Smooth muscle cell (in vitro differentiated cells): ENCODE measurements around the gene FGF14. TPM values are rescaled to one million over a fixed set of nuclear protein-coding genes. Genes with fewer than 3 reads are reported as not detected.

ENCODE experiments used
- DNase-seq: peaks from one replicate; lab custom pipeline; 2025; ENCODE audit not compliant: unreplicated experiment; lab: John Stamatoyannopoulos, UW
- H2AFZ ChIP-seq: fragments of 200-600 bp; sonication (generic); 2 replicates; pipeline ENCODE4 v1.6.0; 2016; ENCODE audit warnings: antibody characterized with exemption, low read depth, mild to moderate bottlenecking
- H3F3A ChIP-seq: fragments of 200-600 bp; sonication (generic); 2 replicates; pipeline ENCODE4 v1.6.0; 2017; ENCODE audit warnings: antibody characterized with exemption, low read depth
- H3K27ac ChIP-seq: fragments of 200-600 bp; sonication (generic); 2 replicates; pipeline ENCODE4 v1.5.1; 2016; ENCODE audit warnings: low read depth, mild to moderate bottlenecking
- H3K27me3 ChIP-seq: fragments of 200-600 bp; sonication (generic); 2 replicates; pipeline ENCODE4 v1.6.1; 2016; ENCODE audit warnings: low read depth, mild to moderate bottlenecking
- H3K36me3 ChIP-seq: fragments of 200-600 bp; sonication (generic); 2 replicates; pipeline ENCODE4 v1.5.1; 2016; ENCODE audit warnings: low read depth
- H3K4me1 ChIP-seq: fragments of 200-600 bp; sonication (generic); 2 replicates; pipeline ENCODE4 v1.5.1; 2016; ENCODE audit warnings: low read depth
- H3K4me2 ChIP-seq: fragments of 200-600 bp; sonication (generic); 2 replicates; pipeline ENCODE4 v1.6.0; 2016; ENCODE audit warnings: mild to moderate bottlenecking
- H3K4me3 ChIP-seq: fragments of 200-600 bp; sonication (generic); 2 replicates; pipeline ENCODE4 v1.5.1; 2016; ENCODE audit warnings: mild to moderate bottlenecking
- H3K79me2 ChIP-seq: fragments of 200-600 bp; sonication (generic); 2 replicates; pipeline ENCODE4 v1.6.0; 2016; ENCODE audit warnings: low read depth, mild to moderate bottlenecking
- H3K9ac ChIP-seq: fragments of 200-600 bp; sonication (generic); 2 replicates; pipeline ENCODE4 v1.6.0; 2016; ENCODE audit warnings: low read depth
- H3K9me3 ChIP-seq: fragments of 200-600 bp; sonication (generic); replicated peaks from 2 replicates; pipeline ENCODE4 v1.5.1; 2016; ENCODE audit warnings: low read depth
- H4K20me1 ChIP-seq: fragments of 200-600 bp; sonication (generic); 2 replicates; pipeline ENCODE4 v1.6.0; 2016; ENCODE audit warnings: low read depth
- CTCF ChIP-seq: fragments of 200-600 bp; sonication (generic); IDR thresholded peaks from 2 replicates; pipeline ENCODE4 v1.5.1; 2017; ENCODE audit warnings: borderline replicate concordance, mild to moderate bottlenecking, antibody characterized with exemption; ENCODE audit not compliant: insufficient read depth, poor library complexity, severe bottlenecking
- WGBS: methylation state at CpG from one replicate; pipeline ENCODE4 v1.1.7; 2016; ENCODE audit warnings: low lambda C conversion rate; 5-methylcytosine and 5-hydroxymethylcytosine counted together
- polyA plus RNA-seq: library from polyadenylated mRNA; unstranded; fragments of >200 nt; fragmentation: Nextera tagmentation; extraction: Ambion mirVana; gene quantifications from 2 replicates; pipeline ENCODE4 v1.2.1, GENCODE V29; 2016
- total RNA-seq: library from RNA; depleted of rRNA; stranded (reverse); fragments of >200 nt; gene quantifications from 2 replicates; pipeline ENCODE4 v1.2.3, GENCODE V29; 2014

Gene FGF14
- total and polyA plus RNA-seq, 2 experiments from 2014 or later = 0.23 TPM; not detected in 1

- no peaks in the 10 kb centered on the region for H3K79me2 ChIP-seq
- no peak for DNase-seq
- no peak for TF ChIP-seq CTCF
These were observed 360.3 kb downstream of the FGF14 start for GRCh38 chr13:102041544-102041943.

GRCh38 chr13:102040812-102041211 lies 361.0 kb downstream of the FGF14 start:
- Histone ChIP-seq H3K9ac (no peak overlapping the region), H3K27ac (no peak overlapping the region), H3K4me1 (no peaks in the 10 kb centered on the region), H3K27me3 (peaks cover 4% of the 10 kb centered on the region), H3F3A (no peaks in the 10 kb centered on the region), H3K9me3 (no peaks in the 10 kb centered on the region), H4K20me1 (no peaks in the 10 kb centered on the region), H3K4me2 (no peak overlapping the region), H3K79me2 (no peaks in the 10 kb centered on the region), H2AFZ (no peak overlapping the region), H3K36me3 (no peaks in the 10 kb centered on the region), H3K4me3 (no peak overlapping the region)
- WGBS = 61% methylated on average over 2 of the region's 2 CpGs
- no peak for TF ChIP-seq CTCF
- DNase-seq = no peak

More at GRCh38 chr13:102041544-102041943, 360.3 kb downstream of the FGF14 start:
- H3K27me3 ChIP-seq = peaks cover 4% of the 10 kb centered on the region
- no peak overlapping the region for H3K4me2 ChIP-seq
- H2AFZ ChIP-seq = no peak overlapping the region
- no peaks in the 10 kb centered on the region for H3K4me1 ChIP-seq
- H3K4me3 ChIP-seq = no peak overlapping the region
- no peaks in the 10 kb centered on the region for H3K36me3 ChIP-seq
- no peaks in the 10 kb centered on the region for H4K20me1 ChIP-seq
- no peak overlapping the region for H3K9ac ChIP-seq
- no peaks in the 10 kb centered on the region for H3K9me3 ChIP-seq
- H3F3A ChIP-seq = no peaks in the 10 kb centered on the region
- H3K27ac ChIP-seq = no peak overlapping the region

GRCh38 chr13:102039264-102039663 lies 362.6 kb downstream of the FGF14 start:
- WGBS = 81% methylated on average over 7 of the region's 7 CpGs
- Histone ChIP-seq H3K27me3 (peaks cover 4% of the 10 kb centered on the region), H3K79me2 (no peaks in the 10 kb centered on the region), H3K4me3 (no peak overlapping the region), H3K36me3 (no peaks in the 10 kb centered on the region), H3K9me3 (no peaks in the 10 kb centered on the region), H2AFZ (no peak overlapping the region), H4K20me1 (no peaks in the 10 kb centered on the region), H3K27ac (no peak overlapping the region), H3F3A (no peaks in the 10 kb centered on the region), H3K4me1 (peaks cover 2% of the 10 kb centered on the region), H3K9ac (no peak overlapping the region), H3K4me2 (no peak overlapping the region)
- DNase-seq = no peak
- TF ChIP-seq CTCF = no peak

- Histone ChIP-seq H3K9ac (no peak overlapping the region), H3K27ac (no peak overlapping the region), H3K79me2 (no peaks in the 10 kb centered on the region), H3K4me2 (no peak overlapping the region), H3K27me3 (peaks cover 4% of the 10 kb centered on the region), H2AFZ (no peak overlapping the region), H3K4me1 (peaks cover 4% of the 10 kb centered on the region), H3K9me3 (no peaks in the 10 kb centered on the region), H3K4me3 (no peak overlapping the region), H3F3A (no peaks in the 10 kb centered on the region), H3K36me3 (no peaks in the 10 kb centered on the region), H4K20me1 (no peaks in the 10 kb centered on the region)
- WGBS = 92% methylated on average over 1 of the region's 1 CpG
- no peak for TF ChIP-seq CTCF
- DNase-seq = no peak
These were observed 363.1 kb downstream of the FGF14 start for GRCh38 chr13:102038787-102039186.
